Prostate gland (tissue), 2 donors: ENCODE measurements around the gene RASGRP1.

ENCODE experiments used
- CTCF ChIP-seq, 4 experiments: fragments of 200-600 bp in 2 of 4; fragments of 450-650 bp in 2 of 4; sonication (generic) in 2 of 4; IDR thresholded peaks; 1 replicate in 3 of 4; 2 replicates in 1 of 4; pipeline ENCODE4 v1.5.1; 2016 to 2019; ENCODE audit warnings: antibody characterized with exemption in 4 of 4, mild to moderate bottlenecking in 2 of 4, moderate library complexity in 2 of 4
- POLR2A ChIP-seq: fragments of 450-650 bp; IDR thresholded peaks from one replicate; pipeline ENCODE4 v1.6.1; 2016; ENCODE audit warnings: antibody characterized with exemption, mild to moderate bottlenecking
- POLR2AphosphoS5 ChIP-seq: sonication (generic); formaldehyde crosslinking; IDR thresholded peaks from one replicate; pipeline ENCODE4 v1.6.1; 2017; ENCODE audit warnings: antibody characterized with exemption

GRCh38 chr15:38533416-38533915 is 31.1 kb downstream of the RASGRP1 start:
- TF ChIP-seq CTCF (IDR thresholded peaks at IDR 0.05) (no peak), POLR2A (no peak), POLR2AphosphoS5 (no peak)
